Measurements from ENCODE around the gene ZDHHC3. TPM values are rescaled to one million over a fixed set of nuclear protein-coding genes. Genes with fewer than 3 reads are reported as not detected.

Gene ZDHHC3
- total and polyA plus RNA-seq, 2 donors (not counting 1 experiment from before 2014, with no cell fraction given): 37.2 to 52.6 TPM

DNA sequence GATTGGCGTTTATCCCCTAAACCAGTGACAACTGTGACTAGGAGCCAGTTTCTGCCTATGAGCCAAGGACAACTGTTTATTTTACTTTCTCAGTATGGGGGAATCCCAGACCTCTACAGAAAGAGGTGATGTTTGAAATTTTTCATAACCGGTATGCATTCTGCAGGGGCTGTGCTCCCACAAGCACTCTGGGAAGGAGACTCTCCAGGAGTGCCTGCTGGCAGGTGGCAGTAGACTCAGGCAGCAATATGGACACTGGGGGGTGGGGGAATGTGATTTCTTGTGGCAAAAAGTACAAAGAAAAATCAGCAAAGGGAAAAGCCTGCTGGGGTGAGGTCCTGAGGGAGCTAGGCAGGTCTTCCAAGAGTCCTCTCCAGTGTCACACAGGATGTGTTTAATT is 95.7 kb downstream of the ZDHHC3 start:
- no peaks in the 10 kb centered on the region for H3K79me2 ChIP-seq (ENCODE audit: control insufficient read depth, insufficient read depth, low read length)
- peaks cover 0 to 10% (median 3%) of the 10 kb centered on the region in 4 experiments for H3K27me3 ChIP-seq (replicated peaks in 1 of 4; ENCODE audit: control extremely low read depth in 1 of 4, control insufficient read depth in 3 of 4, insufficient read depth in 4 of 4, low read length in 3 of 4)
- no peak overlapping the region for H3K4me3 ChIP-seq (ENCODE audit: control extremely low read depth in 1 of 5, extremely low read depth in 1 of 5, insufficient read depth in 1 of 5, low read depth in 2 of 5, low read length in 4 of 5)
- Mint-ChIP-seq H3K27me3 (peaks cover 7% of the 10 kb centered on the region), H3K4me1 (no peaks in the 10 kb centered on the region), H3K27ac (no peak overlapping the region), H3K9me3 (ENCODE audit: insufficient read depth) (no peaks in the 10 kb centered on the region), H3K4me3 (no peak overlapping the region)
- H3K9me3 ChIP-seq (ENCODE audit: control extremely low read depth in 1 of 3, control insufficient read depth in 2 of 3, insufficient read depth in 1 of 3, low read length in 2 of 3): peaks cover 0 to 7% (median 0%) of the 10 kb centered on the region in 3 donors
- POLR2A ChIA-PET: no interaction called here
- CTCF ChIA-PET: no interaction called here
- no peak overlapping the region for H3K9ac ChIP-seq (ENCODE audit: low read length)
- H2AFZ ChIP-seq (ENCODE audit: insufficient read depth, low read depth, low read length, poor library complexity, severe bottlenecking): no peak overlapping the region
- H3K36me3 ChIP-seq (replicated peaks in 1 of 2; ENCODE audit: control extremely low read depth in 1 of 2, control insufficient read depth in 1 of 2, extremely low read depth in 1 of 2, insufficient read depth in 2 of 2, low read length in 1 of 2): no peaks in the 10 kb centered on the region
- no peaks in the 10 kb centered on the region for H3K4me1 ChIP-seq (ENCODE audit: control insufficient read depth in 2 of 2, insufficient read depth in 2 of 2, low read length in 2 of 2)
- no peak for DNase-seq
- H3K4me2 ChIP-seq (replicated peaks; ENCODE audit: low read depth, low read length, poor library complexity, severe bottlenecking): no peak overlapping the region
- H4K20me1 ChIP-seq (ENCODE audit: control insufficient read depth, insufficient read depth, low read length, poor library complexity, severe bottlenecking): no peaks in the 10 kb centered on the region
- ATAC-seq (ENCODE audit: low read depth): no peak
- intact Hi-C loops (cut with micrococcal nuclease): no loop called here
- TF ChIP-seq EZH2 (IDR thresholded peaks at IDR 0.05; ENCODE audit: borderline replicate concordance, insufficient read depth, low read depth, low read length, poor library complexity, severe bottlenecking): no peak
- TF ChIP-seq, protein P1, sequence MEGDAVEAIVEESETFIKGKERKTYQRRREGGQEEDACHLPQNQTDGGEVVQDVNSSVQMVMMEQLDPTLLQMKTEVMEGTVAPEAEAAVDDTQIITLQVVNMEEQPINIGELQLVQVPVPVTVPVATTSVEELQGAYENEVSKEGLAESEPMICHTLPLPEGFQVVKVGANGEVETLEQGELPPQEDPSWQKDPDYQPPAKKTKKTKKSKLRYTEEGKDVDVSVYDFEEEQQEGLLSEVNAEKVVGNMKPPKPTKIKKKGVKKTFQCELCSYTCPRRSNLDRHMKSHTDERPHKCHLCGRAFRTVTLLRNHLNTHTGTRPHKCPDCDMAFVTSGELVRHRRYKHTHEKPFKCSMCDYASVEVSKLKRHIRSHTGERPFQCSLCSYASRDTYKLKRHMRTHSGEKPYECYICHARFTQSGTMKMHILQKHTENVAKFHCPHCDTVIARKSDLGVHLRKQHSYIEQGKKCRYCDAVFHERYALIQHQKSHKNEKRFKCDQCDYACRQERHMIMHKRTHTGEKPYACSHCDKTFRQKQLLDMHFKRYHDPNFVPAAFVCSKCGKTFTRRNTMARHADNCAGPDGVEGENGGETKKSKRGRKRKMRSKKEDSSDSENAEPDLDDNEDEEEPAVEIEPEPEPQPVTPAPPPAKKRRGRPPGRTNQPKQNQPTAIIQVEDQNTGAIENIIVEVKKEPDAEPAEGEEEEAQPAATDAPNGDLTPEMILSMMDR (IDR thresholded peaks at IDR 0.05): no peak
- H3K27ac ChIP-seq (ENCODE audit: low read length in 2 of 2): no peak overlapping the region
- 63% methylated on average over 1 of the region's 2 CpGs for WGBS (ENCODE audit: insufficient coverage)

DNA sequence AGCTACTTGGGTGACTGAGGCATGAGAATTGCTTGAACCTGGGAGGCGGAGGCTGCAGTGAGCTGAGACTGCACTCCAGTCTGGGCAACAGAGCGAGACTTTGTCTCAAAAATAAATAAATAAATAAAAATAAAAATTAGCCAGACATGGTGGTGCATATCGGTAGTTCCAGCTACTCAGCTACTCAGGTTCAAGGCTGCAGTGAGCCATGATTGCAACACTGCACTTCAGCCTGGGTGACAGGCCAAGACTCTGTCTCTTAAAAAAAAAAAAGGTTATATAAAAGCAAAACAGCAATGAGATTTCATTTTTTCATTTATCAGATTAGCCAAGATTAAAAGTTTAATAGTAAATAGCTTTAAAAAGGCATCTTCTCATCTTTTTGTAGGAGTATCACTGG is 98.6 kb downstream of the ZDHHC3 start:
- intact Hi-C loops (cut with micrococcal nuclease): no loop called here
- POLR2A ChIA-PET: no interaction called here
- Histone ChIP-seq H3K4me3 (ENCODE audit: control extremely low read depth in 1 of 5, extremely low read depth in 1 of 5, insufficient read depth in 1 of 5, low read depth in 2 of 5, low read length in 4 of 5) (no peak overlapping the region), H3K27me3 (replicated peaks in 1 of 4; ENCODE audit: control extremely low read depth in 1 of 4, control insufficient read depth in 3 of 4, insufficient read depth in 4 of 4, low read length in 3 of 4) (peaks cover 0 to 2% (median 0%) of the 10 kb centered on the region in 4 experiments), H3K36me3 (replicated peaks in 1 of 2; ENCODE audit: control extremely low read depth in 1 of 2, control insufficient read depth in 1 of 2, extremely low read depth in 1 of 2, insufficient read depth in 2 of 2, low read length in 1 of 2) (no peaks in the 10 kb centered on the region), H3K4me1 (ENCODE audit: control insufficient read depth in 2 of 2, insufficient read depth in 2 of 2, low read length in 2 of 2) (no peaks in the 10 kb centered on the region), H2AFZ (ENCODE audit: insufficient read depth, low read depth, low read length, poor library complexity, severe bottlenecking) (no peak overlapping the region), H3K9ac (ENCODE audit: low read length) (no peak overlapping the region), H3K4me2 (replicated peaks; ENCODE audit: low read depth, low read length, poor library complexity, severe bottlenecking) (no peak overlapping the region), H3K79me2 (ENCODE audit: control insufficient read depth, insufficient read depth, low read length) (no peaks in the 10 kb centered on the region), H3K9me3 (ENCODE audit: control extremely low read depth in 1 of 3, control insufficient read depth in 2 of 3, insufficient read depth in 1 of 3, low read length in 2 of 3) (no peaks in the 10 kb centered on the region), H3K27ac (ENCODE audit: low read length in 2 of 2) (no peak overlapping the region), H4K20me1 (ENCODE audit: control insufficient read depth, insufficient read depth, low read length, poor library complexity, severe bottlenecking) (no peaks in the 10 kb centered on the region)
- ATAC-seq (ENCODE audit: low read depth): no peak
- Mint-ChIP-seq H3K4me1 (no peaks in the 10 kb centered on the region), H3K9me3 (ENCODE audit: insufficient read depth) (no peaks in the 10 kb centered on the region), H3K27me3 (peaks cover 3% of the 10 kb centered on the region), H3K27ac (no peak overlapping the region), H3K4me3 (no peak overlapping the region)
- DNase-seq: no peak
- TF ChIP-seq, protein P1 (IDR thresholded peaks at IDR 0.05): no peak
- no peak for TF ChIP-seq EZH2 (IDR thresholded peaks at IDR 0.05; ENCODE audit: borderline replicate concordance, insufficient read depth, low read depth, low read length, poor library complexity, severe bottlenecking)
- WGBS (ENCODE audit: insufficient coverage): no CpG with 5 or more reads among the region's 3 CpGs
- CTCF ChIA-PET: no interaction called here
